Bronchial epithelial cell (primary cell): ENCODE results near the gene GPS1. TPM values are rescaled to one million over a fixed set of nuclear protein-coding genes. Genes with fewer than 3 reads are reported as not detected.

Experiments
- DNase-seq: peaks from one replicate; pipeline ENCODE4 v3.0.0-alpha.2; 2010; ENCODE audit warnings: low read depth
- FAIRE-seq: peaks from 2 replicates; lab custom pipeline; 2011; peaks lifted over from hg19 to GRCh38; lab: Jason Lieb, UNC
- H3K27me3 ChIP-seq: 2 replicates; pipeline ENCODE4 v1.5.1; 2011; ENCODE audit warnings: low read length; ENCODE audit not compliant: control insufficient read depth, insufficient read depth
- H3K36me3 ChIP-seq: 2 replicates; pipeline ENCODE4 v1.5.1; 2011; ENCODE audit warnings: low read length; ENCODE audit not compliant: control insufficient read depth, insufficient read depth
- H3K4me3 ChIP-seq: 2 replicates; pipeline ENCODE4 v1.5.1; 2011; ENCODE audit warnings: mild to moderate bottlenecking, low read depth, low read length, control low read depth
- CTCF ChIP-seq: IDR thresholded peaks from 2 replicates; pipeline ENCODE4 v1.5.1; 2011; ENCODE audit warnings: mild to moderate bottlenecking, moderate library complexity, low read length, control low read depth, inconsistent platforms; ENCODE audit not compliant: insufficient read depth, severe bottlenecking
- total RNA-seq: library from RNA; depleted of rRNA; stranded (reverse); fragments of >200 nt; gene quantifications from 2 replicates; pipeline ENCODE4 v1.2.1, GENCODE V29; 2014

Gene GPS1
- total RNA-seq, 1 donor from 2014 or later, result 117 TPM

GRCh38 chr17:82047379-82047778 is 4.3 kb upstream of the GPS1 start:
- FAIRE-seq (no peak), DNase-seq (no peak)
- Histone ChIP-seq H3K4me3 (no peak overlapping the region), H3K36me3 (peaks cover 15% of the 10 kb centered on the region), H3K27me3 (no peaks in the 10 kb centered on the region)
- TF ChIP-seq CTCF, result no peak

- no peaks in the 10 kb centered on the region for H3K27me3 ChIP-seq
- no peak for TF ChIP-seq CTCF
- H3K4me3 ChIP-seq, result no peak overlapping the region
- peaks cover 15% of the 10 kb centered on the region for H3K36me3 ChIP-seq
- no peak for DNase-seq
- no peak for FAIRE-seq
These were observed 3.7 kb upstream of the GPS1 start for GRCh38 chr17:82047914-82048570.

GRCh38 chr17:82048571-82048971 is 3.1 kb upstream of the GPS1 start:
- DNase-seq (no peak), FAIRE-seq (no peak)
- no peak for TF ChIP-seq CTCF
- Histone ChIP-seq H3K4me3 (no peak overlapping the region), H3K27me3 (no peaks in the 10 kb centered on the region), H3K36me3 (peaks cover 15% of the 10 kb centered on the region)

- peaks cover 18% of the 10 kb centered on the region for H3K36me3 ChIP-seq
- DNase-seq (no peak), FAIRE-seq (no peak)
- no peak overlapping the region for H3K4me3 ChIP-seq
- H3K27me3 ChIP-seq, result no peaks in the 10 kb centered on the region
- no peak for TF ChIP-seq CTCF
These were observed 2.6 kb upstream of the GPS1 start for GRCh38 chr17:82049106-82049505.

- peaks cover 20% of the 10 kb centered on the region for H3K36me3 ChIP-seq
- FAIRE-seq, result no peak
- no peak for DNase-seq
- TF ChIP-seq CTCF, result no peak
- H3K27me3 ChIP-seq, result no peaks in the 10 kb centered on the region
- H3K4me3 ChIP-seq, result no peak overlapping the region
These were observed 2.2 kb upstream of the GPS1 start for GRCh38 chr17:82049521-82049971.

- TF ChIP-seq CTCF, result no peak
- Histone ChIP-seq H3K4me3 (peak overlapping the region; percentile 89), H3K36me3 (peaks cover 26% of the 10 kb centered on the region), H3K27me3 (no peaks in the 10 kb centered on the region)
- DNase-seq (no peak), FAIRE-seq (no peak)
These were observed 1.4 kb upstream of the GPS1 start for GRCh38 chr17:82050152-82050760.
